Lower leg skin (tissue), 4 donors: ENCODE data around the gene PCDH9. TPM values are rescaled to one million over a fixed set of nuclear protein-coding genes. Genes with fewer than 3 reads are reported as not detected.

ENCODE experiments used
- DNase-seq, 2 donors: peaks; one replicate each; pipeline ENCODE4 v3.0.0-alpha.2; 2019; ENCODE audit warnings: low spot score in 2 of 2
- H3K4me3 ChIP-seq: fragments of 200-600 bp; sonication (generic); 2 replicates; pipeline ENCODE4 v1.5.1; 2017; ENCODE audit warnings: mild to moderate bottlenecking, low read depth; ENCODE audit not compliant: poor library complexity, severe bottlenecking
- POLR2A ChIP-seq, 2 donors: fragments of 450-650 bp; IDR thresholded peaks; one replicate each; pipeline ENCODE4 v1.6.1; 2016 to 2017; ENCODE audit warnings: antibody characterized with exemption in 2 of 2, mild to moderate bottlenecking in 1 of 2, moderate library complexity in 1 of 2
- WGBS, 2 donors: methylation state at CpG; one replicate each; pipeline ENCODE4 v1.1.5; 2018; 5-methylcytosine and 5-hydroxymethylcytosine counted together
- intact Hi-C: fragments of 100-400 bp; cut with DNase I; formaldehyde crosslinking; loops from one replicate; pipeline ENCODE4 v1.15.0; 2023; ENCODE audit warnings: low total_unique reads
- total RNA-seq, 4 donors: library from RNA; depleted of rRNA; stranded (reverse); fragments of >200 nt; gene quantifications; one replicate each; pipeline ENCODE4 v1.1.0, GENCODE V29; 2016
- TF ChIP-seq, protein P1 (sequence below), 3 donors: fragments of 450-650 bp; IDR thresholded peaks; one replicate each; pipeline ENCODE4 v1.5.1; 2016; ENCODE audit warnings: antibody characterized with exemption in 3 of 3, mild to moderate bottlenecking in 3 of 3, moderate library complexity in 2 of 3

Gene PCDH9
- total RNA-seq, 4 donors from 2014 or later, result 0.21 to 0.84 (median 0.36) TPM

DNA sequence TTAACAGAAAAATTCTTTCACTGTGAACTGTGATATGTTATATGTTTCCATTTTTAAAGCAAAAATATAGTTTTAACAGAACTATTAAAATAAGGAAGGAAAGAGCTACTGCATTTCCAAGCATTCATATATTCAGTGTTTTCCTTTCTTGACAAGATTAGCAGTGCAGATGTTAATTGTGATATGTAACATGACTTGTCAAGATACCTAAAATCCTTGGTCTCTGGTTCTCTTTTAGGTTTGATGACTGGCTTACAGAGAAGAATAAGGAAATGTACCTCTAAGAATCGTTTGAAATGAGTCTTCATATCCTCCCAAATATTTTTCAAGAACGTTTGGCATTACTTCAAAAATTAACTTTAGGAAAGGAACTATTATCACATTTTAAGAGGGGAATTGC is 907.2 kb downstream of the PCDH9 start:
- intact Hi-C loops, result no loop called here
- no peak overlapping the region for H3K4me3 ChIP-seq
- DNase-seq, result no peak
- 20 to 27% methylated on average over 2 of the region's 2 CpGs for WGBS, 2 donors
- TF ChIP-seq, protein P1, sequence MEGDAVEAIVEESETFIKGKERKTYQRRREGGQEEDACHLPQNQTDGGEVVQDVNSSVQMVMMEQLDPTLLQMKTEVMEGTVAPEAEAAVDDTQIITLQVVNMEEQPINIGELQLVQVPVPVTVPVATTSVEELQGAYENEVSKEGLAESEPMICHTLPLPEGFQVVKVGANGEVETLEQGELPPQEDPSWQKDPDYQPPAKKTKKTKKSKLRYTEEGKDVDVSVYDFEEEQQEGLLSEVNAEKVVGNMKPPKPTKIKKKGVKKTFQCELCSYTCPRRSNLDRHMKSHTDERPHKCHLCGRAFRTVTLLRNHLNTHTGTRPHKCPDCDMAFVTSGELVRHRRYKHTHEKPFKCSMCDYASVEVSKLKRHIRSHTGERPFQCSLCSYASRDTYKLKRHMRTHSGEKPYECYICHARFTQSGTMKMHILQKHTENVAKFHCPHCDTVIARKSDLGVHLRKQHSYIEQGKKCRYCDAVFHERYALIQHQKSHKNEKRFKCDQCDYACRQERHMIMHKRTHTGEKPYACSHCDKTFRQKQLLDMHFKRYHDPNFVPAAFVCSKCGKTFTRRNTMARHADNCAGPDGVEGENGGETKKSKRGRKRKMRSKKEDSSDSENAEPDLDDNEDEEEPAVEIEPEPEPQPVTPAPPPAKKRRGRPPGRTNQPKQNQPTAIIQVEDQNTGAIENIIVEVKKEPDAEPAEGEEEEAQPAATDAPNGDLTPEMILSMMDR (IDR thresholded peaks at IDR 0.05), result no peak
- TF ChIP-seq POLR2A (IDR thresholded peaks at IDR 0.05), result no peak

DNA sequence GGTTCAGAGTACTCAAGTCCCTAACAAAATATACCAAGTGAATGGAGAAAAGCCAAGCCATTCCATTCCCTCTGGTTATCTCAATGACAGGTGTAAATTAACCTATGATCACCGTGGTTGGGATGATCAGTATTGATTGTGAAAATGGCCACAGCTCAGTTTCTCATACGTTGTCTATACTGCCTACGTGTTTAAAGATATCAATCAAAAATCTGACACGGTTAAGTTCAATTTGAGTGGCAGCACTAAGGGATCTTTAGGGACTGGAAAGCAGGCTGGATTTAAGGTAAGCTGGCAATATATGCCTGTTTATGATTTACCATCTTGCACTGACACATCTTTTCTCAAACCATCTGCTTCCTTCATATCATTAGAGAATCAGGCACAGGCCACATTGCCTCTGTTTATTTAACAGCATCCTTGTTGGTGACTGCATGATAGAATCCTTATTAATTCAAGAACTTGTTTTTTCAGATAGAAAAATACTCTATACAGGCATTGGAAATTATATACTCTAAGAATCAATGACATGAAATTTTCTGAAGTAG is 907.9 kb downstream of the PCDH9 start:
- TF ChIP-seq, protein P1 (IDR thresholded peaks at IDR 0.05), result no peak
- TF ChIP-seq POLR2A (IDR thresholded peaks at IDR 0.05), result no peak
- H3K4me3 ChIP-seq, result no peak overlapping the region
- 68 to 86% methylated on average over 4 of the region's 4 CpGs for WGBS, 2 donors
- no peak for DNase-seq
- intact Hi-C loops, result no loop called here

DNA sequence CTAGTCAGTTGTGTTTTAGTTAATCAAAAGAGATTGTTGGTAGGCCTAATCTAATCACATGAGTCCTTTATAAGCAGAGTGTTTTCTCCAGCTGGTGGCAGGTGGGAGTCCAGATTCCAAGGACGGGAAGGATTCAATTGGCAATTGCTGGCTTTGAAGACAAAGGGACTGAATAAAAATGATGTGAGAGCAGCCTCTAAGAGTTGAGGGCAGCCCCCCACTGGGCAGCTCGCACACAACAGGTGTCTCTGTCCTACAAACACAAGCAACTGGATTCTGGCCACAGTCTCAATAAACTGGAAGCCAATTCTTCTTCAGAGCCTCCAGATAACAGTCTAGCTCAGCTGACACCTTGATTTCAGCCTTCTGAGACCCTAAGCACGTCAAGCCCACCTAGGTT is 915.2 kb downstream of the PCDH9 start:
- H3K4me3 ChIP-seq, result no peak overlapping the region
- intact Hi-C loops, result no loop called here
- WGBS, 2 donors, result 77 to 82% methylated on average over 3 of the region's 3 CpGs
- TF ChIP-seq, protein P1 (IDR thresholded peaks at IDR 0.05), result no peak
- TF ChIP-seq POLR2A (IDR thresholded peaks at IDR 0.05), result no peak
- no peak for DNase-seq

DNA sequence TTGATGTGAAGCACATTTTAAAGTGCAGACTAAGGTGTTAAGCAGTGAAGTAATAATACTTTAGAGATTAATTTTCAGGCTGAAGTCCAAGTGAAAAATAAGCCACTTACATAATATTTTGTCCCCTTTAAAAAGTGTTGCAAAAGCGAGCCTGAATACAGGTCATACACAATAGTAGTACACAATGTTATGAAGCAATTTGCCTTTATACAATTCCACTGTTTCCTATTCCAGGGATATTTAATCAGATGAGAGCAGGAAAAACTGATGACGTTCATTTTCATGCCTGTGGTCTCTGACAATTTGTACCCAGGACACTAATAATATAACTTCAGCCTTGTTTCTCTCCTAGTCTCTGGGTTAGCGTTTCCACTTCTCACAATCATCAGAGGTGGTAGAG is 916.7 kb downstream of the PCDH9 start:
- 62 to 65% methylated on average over 3 of the region's 3 CpGs for WGBS, 2 donors
- TF ChIP-seq POLR2A (IDR thresholded peaks at IDR 0.05), result no peak
- TF ChIP-seq, protein P1 (IDR thresholded peaks at IDR 0.05), result no peak
- intact Hi-C loops, result no loop called here
- H3K4me3 ChIP-seq, result no peak overlapping the region
- DNase-seq, result no peak

DNA sequence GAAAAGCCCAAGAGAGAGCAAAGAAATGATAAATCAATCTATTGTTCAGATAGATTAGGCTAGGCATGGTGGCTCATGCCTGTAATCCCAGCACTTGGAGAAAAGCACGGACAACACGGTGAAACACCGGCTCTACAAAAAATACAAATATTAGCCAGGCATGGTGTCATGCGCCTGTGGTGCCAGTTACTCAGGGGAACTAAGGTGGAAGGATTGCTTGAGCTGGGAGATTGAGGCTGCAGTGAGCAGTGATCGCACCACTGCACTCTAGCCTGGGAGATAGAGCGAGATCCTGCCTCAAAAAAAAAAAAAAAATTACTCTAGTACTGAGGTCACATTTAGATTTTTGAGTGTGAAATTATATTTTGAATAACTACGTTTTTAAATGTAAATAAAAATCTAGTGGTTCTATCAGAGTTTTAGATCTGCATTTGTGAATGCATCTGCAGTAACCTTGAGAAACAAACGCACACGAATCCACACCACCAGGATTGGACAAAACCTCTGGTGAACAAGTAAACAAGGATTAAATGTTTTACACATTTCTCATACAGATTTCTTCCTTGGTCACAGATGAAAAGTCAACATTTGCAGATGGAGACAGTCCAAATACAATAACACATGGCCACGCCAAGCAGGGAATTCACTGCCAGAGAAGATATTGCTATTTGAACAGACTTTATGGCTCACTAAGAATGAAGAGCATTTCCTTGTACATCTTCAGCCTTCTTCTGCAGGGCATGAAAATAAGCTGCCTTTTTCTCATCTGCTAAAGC is 917.6 kb downstream of the PCDH9 start:
- DNase-seq, result peak in 1 of 2 donors; percentile 15
- no peak for TF ChIP-seq POLR2A (IDR thresholded peaks at IDR 0.05)
- TF ChIP-seq, protein P1 (IDR thresholded peaks at IDR 0.05), result no peak
- 75 to 78% methylated on average over 10 of the region's 10 CpGs for WGBS, 2 donors
- H3K4me3 ChIP-seq, result no peak overlapping the region
- intact Hi-C loops, result no loop called here
